H1 (cell line): ENCODE data around the gene TSPAN16. TPM values are rescaled to one million over a fixed set of nuclear protein-coding genes. Genes with fewer than 3 reads are reported as not detected.

ENCODE experiments used
- CTCF ChIA-PET: fragments of 300-600 bp; sonication (Branson Sonifier 250); formaldehyde crosslinking; loops from one replicate; lab custom pipeline; 2021; ENCODE audit not compliant: partially characterized antibody; lab: Charles Lee
- POLR2A ChIA-PET: fragments of 300-600 bp; sonication (Branson Sonifier 250); formaldehyde crosslinking; loops from one replicate; lab custom pipeline; 2021; ENCODE audit warnings: inconsistent platforms; ENCODE audit not compliant: partially characterized antibody; lab: Charles Lee
- DNase-seq, 2 experiments: peaks; one replicate each; pipeline versions ENCODE4 v3.0.0 to v3.0.0-alpha.2; 2010 to 2022; ENCODE audit warnings: low spot score in 2 of 2, low read depth in 1 of 2, mixed read lengths in 1 of 2
- FAIRE-seq: peaks from 2 replicates; lab custom pipeline; 2011; peaks lifted over from hg19 to GRCh38; lab: Jason Lieb, UNC
- H2AFZ ChIP-seq: 2 replicates; pipeline ENCODE4 v1.8.1; 2012; ENCODE audit warnings: low read length, inconsistent platforms
- H2AK5ac ChIP-seq: 2 replicates; pipeline ENCODE4 v1.6.1; 2013; ENCODE audit warnings: low read depth, low read length
- H2BK120ac ChIP-seq: replicated peaks from 2 replicates; pipeline ENCODE3; 2013; ENCODE audit warnings: low read depth, low read length, inconsistent platforms
- H2BK12ac ChIP-seq: 2 replicates; pipeline ENCODE4 v1.6.1; 2013; ENCODE audit warnings: low read depth, low read length
- H2BK15ac ChIP-seq: 2 replicates; pipeline ENCODE4 v1.6.1; 2013; ENCODE audit warnings: low read length
- H2BK20ac ChIP-seq: 2 replicates; pipeline ENCODE4 v1.6.1; 2013; ENCODE audit warnings: low read length
- H2BK5ac ChIP-seq: 2 replicates; pipeline ENCODE4 v1.6.1; 2013; ENCODE audit warnings: low read depth, low read length
- H3K14ac ChIP-seq: 2 replicates; pipeline ENCODE4 v1.6.1; 2013; ENCODE audit warnings: inconsistent platforms; ENCODE audit not compliant: insufficient read length
- H3K18ac ChIP-seq: 2 replicates; pipeline ENCODE4 v1.6.1; 2013; ENCODE audit warnings: low read length; ENCODE audit errors: extremely low read depth
- H3K23ac ChIP-seq: 2 replicates; pipeline ENCODE4 v1.6.1; 2013; ENCODE audit warnings: inconsistent platforms; ENCODE audit not compliant: insufficient read length
- H3K23me2 ChIP-seq: 2 replicates; pipeline ENCODE4 v1.6.1; 2013; ENCODE audit warnings: low read depth, low read length
- H3K27ac ChIP-seq: 2 replicates; pipeline ENCODE4 v1.6.1; 2011; ENCODE audit warnings: low read depth, low read length, inconsistent platforms
- H3K27me3 ChIP-seq, 4 experiments: replicated peaks in 1 of 4; 1 replicate in 1 of 4; 2 replicates in 3 of 4; pipeline versions ENCODE4 v1.6.1 to v1.8.1; 2011 to 2013; ENCODE audit warnings: low read length in 3 of 4, mild to moderate bottlenecking in 3 of 4, inconsistent platforms in 2 of 4, mixed read lengths in 2 of 4, moderate library complexity in 1 of 4; ENCODE audit not compliant: control insufficient read depth in 3 of 4, insufficient read depth in 3 of 4; ENCODE audit errors: extremely low read depth in 1 of 4
- H3K36me3 ChIP-seq, 4 experiments: 2 replicates each; pipeline versions ENCODE4 v1.6.1 to v1.8.1; 2011 to 2013; ENCODE audit warnings: mild to moderate bottlenecking in 4 of 4, low read length in 3 of 4, moderate library complexity in 2 of 4, control low read depth in 1 of 4, inconsistent platforms in 1 of 4; ENCODE audit not compliant: insufficient read depth in 4 of 4, control insufficient read depth in 2 of 4
- H3K4ac ChIP-seq: replicated peaks from 2 replicates; pipeline ENCODE3; 2013; ENCODE audit warnings: low read length, low read depth, mixed read lengths, inconsistent platforms; ENCODE audit not compliant: insufficient read length
- H3K4me1 ChIP-seq, 4 experiments: replicated peaks in 1 of 4; 1 replicate in 1 of 4; 2 replicates in 3 of 4; pipeline versions ENCODE4 v1.6.1 to v1.8.1; 2011 to 2013; ENCODE audit warnings: low read length in 3 of 4, inconsistent platforms in 2 of 4, mixed read lengths in 1 of 4; ENCODE audit not compliant: insufficient read depth in 4 of 4, control insufficient read depth in 3 of 4
- H3K4me2 ChIP-seq, 2 experiments: 2 replicates each; pipeline versions ENCODE4 v1.6.1 to v1.8.1; 2011 to 2013; ENCODE audit warnings: low read depth in 2 of 2, low read length in 2 of 2, control low read depth in 1 of 2, inconsistent platforms in 1 of 2, mild to moderate bottlenecking in 1 of 2; ENCODE audit not compliant: insufficient read depth in 1 of 2
- H3K4me3 ChIP-seq, 4 experiments: fragments of 200-600, 300-600 bp in 1 of 4; sonication (generic), shearing (Covaris generic), sonication (Bioruptor Twin) in 1 of 4; 2 replicates each; pipeline versions ENCODE4 v1.5.1 to v1.8.1; 2011 to 2016; ENCODE audit warnings: low read length in 4 of 4, low read depth in 3 of 4, control low read depth in 2 of 4, inconsistent platforms in 2 of 4, mild to moderate bottlenecking in 2 of 4, mixed read lengths in 1 of 4, moderate library complexity in 1 of 4; ENCODE audit not compliant: insufficient read depth in 2 of 4; ENCODE audit errors: extremely low read depth in 1 of 4
- H3K56ac ChIP-seq: replicated peaks from 2 replicates; pipeline ENCODE3; 2013; ENCODE audit warnings: low read depth, mild to moderate bottlenecking, mixed read lengths, low read length, inconsistent platforms; ENCODE audit not compliant: insufficient read length
- H3K79me1 ChIP-seq: 2 replicates; pipeline ENCODE4 v1.6.1; 2013; ENCODE audit warnings: low read depth, low read length, control low read depth
- H3K79me2 ChIP-seq, 2 experiments: 2 replicates each; pipeline versions ENCODE4 v1.6.1 to v1.8.1; 2012 to 2013; ENCODE audit warnings: low read length in 2 of 2, mild to moderate bottlenecking in 2 of 2, inconsistent platforms in 1 of 2; ENCODE audit not compliant: insufficient read depth in 2 of 2, control insufficient read depth in 1 of 2
- H3K9ac ChIP-seq, 4 experiments: replicated peaks in 1 of 4; 1 replicate in 1 of 4; 2 replicates in 3 of 4; pipeline versions ENCODE4 v1.6.1 to v1.8.1; 2011 to 2013; ENCODE audit warnings: low read depth in 3 of 4, low read length in 3 of 4, control low read depth in 2 of 4, mild to moderate bottlenecking in 2 of 4, moderate library complexity in 2 of 4, inconsistent platforms in 1 of 4; ENCODE audit errors: extremely low read depth in 1 of 4
- H3K9me3 ChIP-seq, 2 experiments: 2 replicates each; pipeline versions ENCODE4 v1.6.1 to v1.8.1; 2012 to 2013; ENCODE audit warnings: mild to moderate bottlenecking in 2 of 2, moderate library complexity in 2 of 2, control low read depth in 1 of 2, inconsistent platforms in 1 of 2, low read depth in 1 of 2, low read length in 1 of 2, mixed read lengths in 1 of 2; ENCODE audit not compliant: insufficient read depth in 2 of 2
- H4K20me1 ChIP-seq, 2 experiments: replicated peaks in 1 of 2; 2 replicates each; pipeline versions ENCODE3 to v1.8.1; 2011 to 2013; ENCODE audit warnings: inconsistent platforms in 2 of 2, low read length in 2 of 2, mild to moderate bottlenecking in 1 of 2; ENCODE audit not compliant: insufficient read depth in 2 of 2, control insufficient read depth in 1 of 2
- H4K5ac ChIP-seq: 2 replicates; pipeline ENCODE4 v1.6.1; 2013; ENCODE audit warnings: low read length, low read depth, mixed read lengths, inconsistent platforms; ENCODE audit not compliant: insufficient read length
- H4K8ac ChIP-seq: 2 replicates; pipeline ENCODE4 v1.8.0; 2013; ENCODE audit warnings: mild to moderate bottlenecking, moderate library complexity, low read length, inconsistent platforms; ENCODE audit not compliant: insufficient read depth; ENCODE audit errors: extremely low read depth
- H4K91ac ChIP-seq: replicated peaks from 2 replicates; pipeline ENCODE3; 2013; ENCODE audit warnings: low read length, mixed read lengths, inconsistent platforms; ENCODE audit not compliant: insufficient read length
- EP300 ChIP-seq, 2 experiments: IDR thresholded peaks; 1 replicate in 1 of 2; 2 replicates in 1 of 2; pipeline ENCODE4 v1.6.1; 2011 to 2012; ENCODE audit warnings: low read depth in 2 of 2, low read length in 2 of 2, mild to moderate bottlenecking in 2 of 2, borderline replicate concordance in 1 of 2, inconsistent platforms in 1 of 2, moderate library complexity in 1 of 2
- KDM1A ChIP-seq: fragments of 200-600, 300-600 bp; sonication (generic); IDR thresholded peaks from 2 replicates; pipeline ENCODE4 v1.7.1; 2016; ENCODE audit warnings: mild to moderate bottlenecking, low read length, borderline replicate concordance
- KDM4A ChIP-seq: IDR thresholded peaks from one replicate; pipeline ENCODE4 v1.7.1; 2012; ENCODE audit warnings: low read depth, mild to moderate bottlenecking, moderate library complexity, low read length, inconsistent platforms; ENCODE audit not compliant: severe bottlenecking
- NRF1 ChIP-seq: IDR thresholded peaks from 2 replicates; pipeline ENCODE4 v1.6.1; 2011; ENCODE audit warnings: mild to moderate bottlenecking, low read depth, low read length, improper control_type of control experiment
- SIN3A ChIP-seq, 2 experiments: IDR thresholded peaks in 1 of 2; conservative IDR thresholded peaks in 1 of 2; 2 replicates each; pipeline ENCODE4 v1.6.1; 2011 to 2012; ENCODE audit warnings: low read length in 2 of 2, improper control_type of control experiment in 1 of 2, low read depth in 1 of 2, mild to moderate bottlenecking in 1 of 2
- WGBS, 2 experiments: shearing (Covaris generic) in 1 of 2; methylation state at CpG; one replicate each; pipeline versions ENCODE4 v1.1.6 to v1.1.7; 2013 to 2015; ENCODE audit warnings: low lambda C conversion rate in 2 of 2, mixed read lengths in 2 of 2, inconsistent platforms in 1 of 2, low coverage in 1 of 2, missing lambda C conversion rate in 1 of 2; ENCODE audit not compliant: insufficient replicate concordance in 2 of 2, insufficient coverage in 1 of 2, insufficient read length in 1 of 2; ENCODE audit errors: extremely low coverage in 1 of 2, missing lambda C conversion rate in 1 of 2; 5-methylcytosine and 5-hydroxymethylcytosine counted together
- polyA plus RNA-seq, 7 experiments: library from polyadenylated mRNA; depleted of rRNA in 3 of 7; stranded (reverse) in 5 of 7; unstranded in 2 of 7; fragments of >200 nt in 5 of 7; fragments of 200-250 nt in 2 of 7; gene quantifications; 1 replicate in 5 of 7; 2 replicates in 1 of 7; 4 replicates in 1 of 7; pipeline versions ENCODE4 v1.2.1 to v1.2.3, GENCODE V29; 2011 to 2013; ENCODE audit warnings: missing spikeins in 2 of 7, mixed read lengths in 2 of 7
- total RNA-seq: library from RNA; stranded (reverse); fragmentation: NEBNext Ultra II Directional; extraction: Animal tissue kit (Norgen Biotek cat#: 25700); gene quantifications from 2 replicates; pipeline ENCODE4 v1.2.1, GENCODE V29; 2021
- TF ChIP-seq, protein P1 (sequence below): IDR thresholded peaks from 2 replicates; pipeline ENCODE4 v1.6.1; 2012; ENCODE audit warnings: inconsistent platforms

TSPAN16 gene
- total and polyA plus RNA-seq, 2 of the 8 experiments (the other 6 are each of a cell fraction or from before 2014, with no cell fraction given) = not detected

DNA sequence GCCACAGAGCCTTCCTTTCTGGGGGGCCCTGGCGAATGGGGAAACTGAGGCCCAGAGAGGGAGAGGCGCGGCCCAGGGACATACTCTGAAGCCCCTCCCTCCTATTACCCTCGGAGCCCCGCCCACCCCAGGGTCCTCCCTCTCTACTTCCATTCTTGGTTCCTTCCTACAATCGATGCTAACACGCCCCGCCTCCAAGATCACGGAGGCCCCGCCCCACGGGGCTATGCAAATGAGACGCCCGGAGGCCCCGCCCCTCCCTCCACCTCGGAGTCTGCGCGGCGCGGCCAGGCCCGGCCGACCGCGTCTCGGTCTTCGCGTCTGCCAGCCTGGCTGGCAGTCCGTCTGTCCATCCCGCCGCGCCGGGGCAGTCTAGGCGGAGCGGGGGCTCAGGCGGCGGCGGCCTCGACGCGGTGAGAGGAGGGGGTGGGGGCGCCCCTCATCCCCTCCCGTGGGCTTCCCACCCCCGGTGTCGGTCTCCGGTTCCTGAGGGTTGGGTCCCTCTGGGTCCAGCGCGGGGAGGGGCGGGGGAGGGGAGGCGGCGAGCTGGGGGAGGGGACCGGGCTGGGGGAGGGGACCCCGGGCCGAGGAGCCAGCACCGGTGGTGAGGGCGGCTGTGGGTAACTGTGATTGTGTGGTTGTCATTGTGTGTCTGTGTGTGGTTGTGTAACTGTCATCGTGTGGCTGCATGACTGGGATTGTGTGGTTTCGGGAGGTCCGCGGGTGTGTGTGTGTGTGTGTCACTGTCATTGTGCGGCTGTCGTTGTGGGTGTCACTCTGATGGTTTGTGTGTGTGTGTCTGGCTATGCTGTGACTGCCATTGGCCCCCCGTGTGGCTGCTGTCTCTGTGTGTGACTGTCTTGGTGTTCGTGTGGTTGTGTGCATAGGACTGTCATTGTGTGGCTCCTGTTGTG is 59.5 kb downstream of the TSPAN16 start, which contains the start of gene PLPPR2:
PLPPR2 (plus strand) TSS at position 273 of the 914 bp plus-strand sequence. CDS start 2,242 bp downstream, outside the sequence.
- POLR2A ChIA-PET = interaction anchor here (1.8 kb wide), 1 partner anchor 14 kb away, joined by 6 read pairs; no protein-coding TSS in a partner anchor
- H3K14ac ChIP-seq = no peak within 1 kb of the TSS
- 29% methylated on average over 20 of the region's 62 CpGs; no CpG with 5 or more reads in 1 of the 2 experiments for WGBS, 2 experiments

More for the DNA sequence above, 59.5 kb downstream of the TSPAN16 start, which contains the start of gene PLPPR2:
- H3K79me1 ChIP-seq = peaks cover 3% of the 10 kb centered on the region; the same call in 1 of the 2 replicates
- peak within 1 kb of the TSS; percentile 61 to 94 for H3K4me2 ChIP-seq
- peak within 1 kb of the TSS; percentile 22 to 61 (median 36); a peak in 7 of 8 replicates for H3K4me3 ChIP-seq
- H3K4ac ChIP-seq = no peak within 1 kb of the TSS
- H3K23ac ChIP-seq = no peak within 1 kb of the TSS
- H4K91ac ChIP-seq = no peak within 1 kb of the TSS
- peak within 1 kb of the TSS; percentile 98 for H2BK15ac ChIP-seq
- peak; percentile 7 for FAIRE-seq
- no peaks in the 10 kb centered on the region for H3K36me3 ChIP-seq
- TF ChIP-seq EP300 (IDR thresholded peaks at IDR 0.05; ENCODE audit: borderline replicate concordance in 1 of 2, low read depth in 2 of 2, low read length in 2 of 2) (no peak), KDM1A (peak; percentile 29; the same call in 1 of the 2 replicates), NRF1 (peak; percentile 48; the same call in 1 of the 2 replicates), KDM4A (peak; percentile 45), SIN3A (conservative IDR thresholded peaks at IDR 0.05 in 1 of 2, IDR thresholded peaks at IDR 0.05 in 1 of 2; ENCODE audit: low read depth in 1 of 2, low read length in 2 of 2) (peak in 1 of 2 experiments; percentile 73; a peak in 1 of 4 replicates)
- TF ChIP-seq, protein P1, sequence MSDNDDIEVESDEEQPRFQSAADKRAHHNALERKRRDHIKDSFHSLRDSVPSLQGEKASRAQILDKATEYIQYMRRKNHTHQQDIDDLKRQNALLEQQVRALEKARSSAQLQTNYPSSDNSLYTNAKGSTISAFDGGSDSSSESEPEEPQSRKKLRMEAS = 0 out of 2 replicates have a peak, but pooled peaks have one; percentile 6
- TF ChIP-seq, all 59 proteins: peak for 5
- Histone ChIP-seq H3K27ac (no peak within 1 kb of the TSS), H4K20me1 (peaks cover 0 to 5% of the 10 kb centered on the region in 2 experiments), H3K79me2 (no peaks in the 10 kb centered on the region), H3K23me2 (peaks cover 11% of the 10 kb centered on the region; the same call in 1 of the 2 replicates), H3K9ac (peak within 1 kb of the TSS in 2 of 4 experiments; percentile 18 to 75; a peak in 2 of 7 replicates), H3K56ac (no peak within 1 kb of the TSS), H2AFZ (no peak within 1 kb of the TSS), H4K8ac (no peak within 1 kb of the TSS), H2BK12ac (peak within 1 kb of the TSS; percentile 90), H2BK20ac (peak within 1 kb of the TSS; percentile 61; the same call in 1 of the 2 replicates), H4K5ac (no peak within 1 kb of the TSS), H2BK5ac (peak within 1 kb of the TSS; percentile 85; the same call in 1 of the 2 replicates), H3K9me3 (no peaks in the 10 kb centered on the region), H3K4me1 (peaks cover 0 to 10% (median 8%) of the 10 kb centered on the region in 4 experiments; a peak in 6 of 7 replicates), H3K27me3 (peaks cover 0 to 13% (median 10%) of the 10 kb centered on the region in 4 experiments; a peak in 3 of 7 replicates), H3K18ac (no peak within 1 kb of the TSS; the same call in 1 of the 2 replicates), H2BK120ac (no peak within 1 kb of the TSS), H2AK5ac (peak within 1 kb of the TSS; percentile 97)
- DNase-seq = peak; percentile 77 to 99
- CTCF ChIA-PET = no interaction called here
